Islet precursor cell (in vitro differentiated cells): ENCODE data around the gene MIEF2.
"Not testable (repeated sequence)": the region's sequence is repeated elsewhere in the genome, so short reads cannot be mapped to it uniquely, and the experiment has no call there.

Experiments
- DNase-seq: peaks from one replicate; pipeline ENCODE4 v3.0.0-alpha.2; 2018

Gene MIEF2

DNA sequence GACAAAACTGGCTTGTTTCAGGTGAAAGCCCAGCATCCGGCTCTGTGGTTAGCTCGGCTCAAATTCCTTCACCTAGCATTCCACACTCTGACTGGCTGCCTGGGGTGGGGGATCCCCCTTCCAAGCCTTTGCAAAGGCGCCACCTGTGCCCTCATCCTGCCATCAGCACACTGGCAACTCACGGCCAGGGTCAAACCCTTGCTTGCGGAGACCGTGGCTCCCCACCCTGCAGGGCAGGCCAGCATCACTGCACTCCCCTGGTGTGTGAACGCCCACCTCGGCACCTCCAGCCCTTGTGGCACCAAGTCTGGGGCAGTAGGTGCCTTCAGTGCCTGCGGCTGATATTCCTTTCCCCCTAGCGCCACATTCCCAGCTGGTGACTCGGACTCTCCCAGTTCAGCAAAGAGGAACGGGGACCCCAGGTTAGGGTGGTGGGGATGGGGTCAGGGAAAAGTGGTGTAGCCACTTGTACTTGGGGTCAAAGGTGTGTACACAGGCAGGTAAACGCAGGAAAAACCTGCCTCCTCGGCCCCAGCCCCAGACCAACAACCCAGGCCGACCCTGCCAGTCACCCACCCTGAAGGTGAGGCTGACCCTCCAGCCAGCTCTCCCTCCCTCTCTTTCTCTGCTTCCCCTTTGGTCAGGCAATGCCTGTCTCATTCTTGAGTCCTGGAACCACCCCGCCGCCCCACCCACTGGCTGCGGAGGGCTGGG, 3.0 kb upstream of the MIEF2 start:
- DNase-seq = peak; percentile 79

GRCh38 chr17:18257982-18258355, 2.5 kb upstream of the MIEF2 start:
- peak; percentile 96 for DNase-seq

DNA sequence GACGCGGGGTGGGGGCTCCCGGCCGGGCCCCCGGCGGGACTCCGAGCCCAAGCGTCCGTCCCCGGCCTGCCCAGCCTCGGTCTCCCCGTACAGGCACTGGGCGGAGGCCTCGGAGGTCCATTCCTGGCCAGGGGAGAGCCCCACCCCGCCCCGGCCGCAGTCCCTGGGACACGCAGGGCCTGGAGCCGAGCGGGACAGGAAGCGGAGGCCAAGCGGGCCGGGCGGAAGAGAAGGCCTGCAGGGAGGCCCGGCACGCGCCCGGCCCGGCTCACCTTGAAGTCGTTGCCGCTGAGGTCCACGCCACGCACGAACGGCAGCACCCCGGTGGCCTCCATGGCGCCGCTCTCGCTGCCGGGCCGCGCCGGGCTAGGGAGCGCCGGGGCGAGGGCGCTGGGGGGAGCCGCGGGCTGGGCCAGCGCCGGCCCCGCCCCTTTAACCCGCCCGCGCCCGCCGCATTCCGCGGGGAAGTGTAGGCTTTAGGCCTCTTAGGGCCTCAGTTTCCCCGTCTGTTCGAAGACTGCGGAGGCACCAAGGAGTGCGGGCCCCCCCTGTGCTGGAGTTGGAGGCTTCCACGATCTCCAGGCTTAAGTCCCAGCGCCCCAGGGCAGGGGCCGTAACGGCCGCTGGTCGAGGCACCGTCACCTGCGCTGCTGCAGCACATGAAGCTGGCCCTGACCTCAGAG, 2.0 kb upstream of the MIEF2 start, which contains the start of gene FLII:
FLII (minus strand) TSS at position 383 of the 683 bp plus-strand sequence; CDS start at position 335, 48 bp downstream.
- DNase-seq = peak; percentile 84

- no peak for DNase-seq
Measured at GRCh38 chr17:18259621-18260331, 686 bp upstream of the MIEF2 start.

- peak; percentile 92 for DNase-seq
Measured at GRCh38 chr17:18261146-18261515, 669 bp downstream of the MIEF2 start.

DNA sequence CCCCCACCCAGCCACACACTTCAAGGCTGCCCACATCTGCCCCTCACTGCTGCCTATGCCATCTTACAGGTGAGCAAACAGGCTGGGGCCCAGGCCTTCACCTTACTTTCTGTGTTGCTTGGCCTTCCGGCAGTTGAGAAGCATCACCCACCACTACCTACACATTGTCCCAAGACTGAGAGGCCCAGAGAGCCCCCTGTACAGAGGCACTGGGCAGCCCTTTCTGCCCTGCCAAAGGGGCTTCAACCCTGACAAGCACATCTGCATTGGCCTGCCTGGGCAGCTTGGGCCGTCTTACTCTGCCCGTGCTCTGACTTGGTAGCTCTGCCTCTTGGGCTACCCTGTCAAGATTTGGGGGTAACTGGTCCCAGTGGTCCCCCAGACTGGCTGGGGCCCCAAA, 1.2 kb downstream of the MIEF2 start:
- no peak for DNase-seq

GRCh38 chr17:18262111-18262510, 1.6 kb downstream of the MIEF2 start:
- DNase-seq = no peak

DNA sequence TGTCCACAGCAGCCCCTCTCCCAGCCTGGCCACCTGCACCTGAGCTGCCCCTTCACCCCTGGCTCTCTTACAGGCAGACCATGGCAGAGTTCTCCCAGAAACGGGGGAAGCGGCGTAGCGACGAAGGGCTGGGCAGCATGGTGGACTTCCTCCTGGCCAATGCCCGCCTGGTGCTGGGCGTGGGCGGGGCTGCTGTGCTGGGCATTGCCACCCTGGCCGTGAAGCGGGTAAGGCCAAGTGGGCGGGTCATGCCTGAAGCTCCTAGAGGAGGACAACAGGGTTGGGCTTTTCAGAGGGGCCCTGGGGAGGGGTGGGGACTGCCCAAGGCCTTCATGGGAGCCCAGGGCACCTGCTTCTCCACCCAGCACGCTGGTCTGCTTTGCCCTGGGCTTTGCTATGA, 2.2 kb downstream of the MIEF2 start:
- DNase-seq = no peak

DNA sequence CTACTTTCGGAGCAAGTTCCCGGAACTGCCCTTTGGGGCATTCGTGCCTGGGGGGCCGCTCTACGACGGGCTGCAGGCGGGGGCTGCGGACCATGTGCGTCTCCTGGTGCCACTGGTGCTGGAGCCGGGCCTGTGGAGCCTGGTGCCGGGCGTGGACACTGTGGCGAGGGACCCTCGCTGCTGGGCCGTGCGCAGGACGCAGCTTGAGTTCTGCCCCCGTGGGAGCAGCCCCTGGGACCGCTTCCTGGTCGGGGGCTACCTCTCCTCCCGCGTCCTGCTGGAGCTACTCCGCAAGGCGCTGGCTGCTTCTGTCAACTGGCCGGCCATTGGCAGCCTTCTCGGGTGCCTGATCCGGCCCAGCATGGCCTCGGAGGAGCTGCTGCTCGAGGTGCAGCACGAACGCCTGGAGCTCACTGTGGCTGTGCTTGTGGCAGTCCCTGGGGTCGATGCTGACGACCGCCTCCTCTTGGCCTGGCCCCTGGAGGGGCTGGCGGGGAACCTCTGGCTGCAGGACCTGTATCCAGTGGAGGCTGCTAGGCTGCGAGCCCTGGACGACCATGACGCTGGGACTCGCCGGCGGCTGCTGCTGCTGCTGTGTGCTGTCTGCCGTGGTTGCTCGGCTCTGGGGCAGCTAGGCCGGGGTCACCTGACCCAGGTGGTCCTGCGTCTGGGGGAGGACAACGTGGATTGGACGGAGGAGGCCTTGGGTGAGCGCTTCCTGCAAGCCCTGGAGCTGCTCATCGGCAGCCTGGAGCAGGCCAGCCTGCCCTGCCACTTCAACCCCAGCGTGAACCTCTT, 3.6 kb downstream of the MIEF2 start:
- DNase-seq = no peak

DNA sequence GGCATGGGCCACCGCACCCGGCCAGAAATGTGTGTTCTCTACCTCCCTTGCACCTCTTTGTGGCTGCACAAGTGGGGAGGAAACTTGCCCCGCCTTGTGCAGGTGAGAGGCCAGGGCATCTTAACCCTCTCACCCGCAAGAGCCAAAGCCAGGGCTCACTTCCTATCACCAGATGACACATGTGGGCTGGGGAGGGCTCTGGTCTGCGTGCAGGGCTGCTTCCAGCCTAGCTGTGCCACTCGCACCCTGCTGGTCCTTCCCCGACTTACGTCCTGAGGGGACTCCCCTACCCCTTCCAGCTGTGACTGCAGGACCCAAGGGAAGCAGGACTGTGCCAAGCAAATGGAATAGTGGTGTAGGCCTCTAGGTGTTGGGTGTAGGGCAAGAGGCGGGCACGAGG, 6.9 kb downstream of the MIEF2 start:
- DNase-seq = no peak

- peak; percentile 99 for DNase-seq
Measured at GRCh38 chr17:18267927-18268711, 7.7 kb downstream of the MIEF2 start.

GRCh38 chr17:18270046-18270931, 9.8 kb downstream of the MIEF2 start:
- peak; percentile 53 for DNase-seq

- DNase-seq = no peak
Measured at GRCh38 chr17:18277076-18277475, 16.6 kb downstream of the MIEF2 start.

DNA sequence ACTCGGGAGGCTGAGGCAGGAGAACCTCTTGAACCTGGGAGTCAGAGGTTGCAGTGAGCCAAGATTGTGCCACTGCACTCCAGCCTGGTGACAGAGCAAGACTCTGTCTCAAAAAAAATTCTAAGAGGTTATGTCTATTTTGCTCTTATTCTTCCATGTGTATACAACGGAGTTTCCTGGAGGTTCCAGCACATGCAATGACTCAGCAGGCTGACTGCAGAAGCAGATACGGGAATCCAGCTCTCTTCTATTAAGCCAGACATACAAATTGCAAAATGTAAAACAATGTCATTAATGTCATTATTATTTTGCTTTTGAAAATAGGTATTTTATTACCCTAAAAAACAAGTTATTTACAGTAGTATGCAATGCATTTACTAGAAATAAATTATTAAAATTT, 18.4 kb downstream of the MIEF2 start:
- no peak for DNase-seq

DNA sequence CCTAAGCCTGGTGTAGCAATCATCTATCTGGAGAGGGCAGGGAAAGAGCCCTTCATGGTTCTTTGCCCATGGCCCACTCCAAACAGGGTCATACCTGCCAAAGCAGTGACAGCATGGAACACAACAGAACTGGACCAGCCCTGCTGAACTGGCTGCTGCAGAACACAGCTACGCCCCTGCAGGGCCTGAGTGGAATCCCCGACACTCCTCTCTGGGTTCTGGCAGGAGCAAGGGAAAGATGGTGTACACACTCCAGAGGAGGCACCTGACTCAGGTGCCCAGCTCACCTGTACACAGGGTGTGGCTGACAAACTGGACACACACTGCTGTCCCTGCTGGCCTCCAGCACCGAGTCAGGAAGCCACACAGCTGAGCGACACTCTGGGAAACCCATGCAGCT, 19.8 kb downstream of the MIEF2 start:
- no peak for DNase-seq

- no peak for DNase-seq
Measured at GRCh38 chr17:18280766-18281371, 20.4 kb downstream of the MIEF2 start.

DNA sequence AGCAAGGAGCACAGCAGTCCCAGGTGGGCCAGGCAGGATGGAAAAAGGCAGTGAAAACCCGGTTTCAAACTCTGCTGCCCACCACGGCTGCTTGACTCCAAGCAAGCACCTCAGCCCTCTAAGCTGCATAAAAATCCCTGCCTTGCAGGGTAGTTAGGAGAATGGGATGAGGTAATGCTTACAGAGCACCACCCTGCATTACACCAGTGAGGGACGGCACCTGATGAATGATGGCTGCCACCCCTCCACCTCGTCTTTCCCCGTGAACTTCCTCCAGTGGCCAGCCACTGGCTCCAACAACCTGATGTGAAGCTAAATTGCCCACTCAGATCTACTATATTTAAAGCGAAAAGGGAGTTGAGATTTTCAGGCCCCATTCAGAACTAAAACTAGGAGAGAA, 21.3 kb downstream of the MIEF2 start:
- DNase-seq = no peak

- DNase-seq = no peak
Measured at GRCh38 chr17:18285296-18285695, 24.8 kb downstream of the MIEF2 start.

DNA sequence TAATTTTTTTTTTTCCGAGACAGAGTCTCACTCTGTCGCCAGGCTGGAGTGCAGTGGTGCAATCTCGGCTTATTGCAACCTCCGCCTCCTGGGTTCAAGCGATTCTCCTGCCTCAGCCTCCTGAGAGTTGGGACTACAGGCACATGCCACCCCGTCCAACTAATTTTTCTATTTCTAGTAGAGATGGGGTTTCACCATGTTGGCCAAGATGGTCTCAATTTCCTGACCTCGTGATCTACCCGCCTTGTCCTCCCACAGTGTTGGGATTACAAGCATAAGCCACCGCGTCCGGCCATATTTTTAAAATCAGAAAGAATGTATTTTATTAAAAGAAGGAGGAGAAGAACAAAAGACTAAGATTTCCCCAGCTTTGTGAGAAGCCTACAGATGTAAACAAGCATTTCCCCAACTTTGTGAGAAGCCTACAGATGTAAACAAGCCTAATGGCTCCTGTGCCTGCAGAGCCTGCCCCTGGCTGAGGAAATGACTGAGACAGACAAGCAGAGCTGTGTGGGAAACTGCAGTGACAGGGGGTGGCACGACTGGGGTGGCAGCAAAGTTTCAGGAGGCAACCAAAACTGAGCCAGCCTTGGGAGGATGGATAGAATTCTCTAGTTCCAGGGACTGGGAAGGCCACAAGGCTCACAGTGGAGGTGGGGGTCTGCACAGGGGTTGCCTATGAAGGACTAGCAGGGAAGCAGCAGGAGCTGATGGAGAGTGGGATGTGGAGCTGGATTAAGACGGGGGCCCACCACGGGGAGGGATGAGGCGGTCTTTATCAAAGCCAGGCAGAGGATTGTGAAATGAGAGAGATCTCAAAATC, 31.5 kb downstream of the MIEF2 start:
- DNase-seq = no peak

- not testable (repeated sequence) for DNase-seq
Measured at GRCh38 chr17:18298061-18298460, 37.6 kb downstream of the MIEF2 start.
